Suprapubic skin (tissue), 4 donors: ENCODE data around the gene LDAH.

Experiments used
- CTCF ChIP-seq, 2 donors: fragments of 200-600 bp in 1 of 2; fragments of 450-650 bp in 1 of 2; sonication (generic) in 1 of 2; IDR thresholded peaks; one replicate each; pipeline ENCODE4 v1.5.1; 2016 to 2019; ENCODE audit warnings: antibody characterized with exemption in 2 of 2, mild to moderate bottlenecking in 1 of 2, moderate library complexity in 1 of 2
- EP300 ChIP-seq: sonication (generic); formaldehyde crosslinking; IDR thresholded peaks from one replicate; pipeline ENCODE4 v1.6.1; 2017; ENCODE audit warnings: antibody characterized with exemption
- POLR2A ChIP-seq, 2 donors: fragments of 450-650 bp; IDR thresholded peaks; one replicate each; pipeline ENCODE4 v1.6.1; 2017; ENCODE audit warnings: antibody characterized with exemption in 2 of 2, mild to moderate bottlenecking in 2 of 2, moderate library complexity in 2 of 2
- POLR2AphosphoS5 ChIP-seq, 3 donors: sonication (generic); formaldehyde crosslinking; IDR thresholded peaks; one replicate each; pipeline ENCODE4 v1.6.1; 2017; ENCODE audit warnings: antibody characterized with exemption in 3 of 3

GRCh38 chr2:20762945-20763683 lies 59.8 kb downstream of the LDAH start:
- TF ChIP-seq CTCF (IDR thresholded peaks at IDR 0.05) (no peak), EP300 (no peak), POLR2A (IDR thresholded peaks at IDR 0.05) (no peak), POLR2AphosphoS5 (IDR thresholded peaks at IDR 0.05) (no peak)
